Measurements from ENCODE around the gene IGF2R. TPM values are rescaled to one million over a fixed set of nuclear protein-coding genes. Genes with fewer than 3 reads are reported as not detected.

Gene IGF2R
- total and polyA plus RNA-seq, 2 of the 13 experiments (the other 11 are each of a cell fraction or from before 2014, with no cell fraction given) = 38.3 to 70.0 TPM

GRCh38 chr6:159969921-159970320 lies 1.0 kb downstream of the IGF2R start (continued):
- TF ChIP-seq, protein P1, sequence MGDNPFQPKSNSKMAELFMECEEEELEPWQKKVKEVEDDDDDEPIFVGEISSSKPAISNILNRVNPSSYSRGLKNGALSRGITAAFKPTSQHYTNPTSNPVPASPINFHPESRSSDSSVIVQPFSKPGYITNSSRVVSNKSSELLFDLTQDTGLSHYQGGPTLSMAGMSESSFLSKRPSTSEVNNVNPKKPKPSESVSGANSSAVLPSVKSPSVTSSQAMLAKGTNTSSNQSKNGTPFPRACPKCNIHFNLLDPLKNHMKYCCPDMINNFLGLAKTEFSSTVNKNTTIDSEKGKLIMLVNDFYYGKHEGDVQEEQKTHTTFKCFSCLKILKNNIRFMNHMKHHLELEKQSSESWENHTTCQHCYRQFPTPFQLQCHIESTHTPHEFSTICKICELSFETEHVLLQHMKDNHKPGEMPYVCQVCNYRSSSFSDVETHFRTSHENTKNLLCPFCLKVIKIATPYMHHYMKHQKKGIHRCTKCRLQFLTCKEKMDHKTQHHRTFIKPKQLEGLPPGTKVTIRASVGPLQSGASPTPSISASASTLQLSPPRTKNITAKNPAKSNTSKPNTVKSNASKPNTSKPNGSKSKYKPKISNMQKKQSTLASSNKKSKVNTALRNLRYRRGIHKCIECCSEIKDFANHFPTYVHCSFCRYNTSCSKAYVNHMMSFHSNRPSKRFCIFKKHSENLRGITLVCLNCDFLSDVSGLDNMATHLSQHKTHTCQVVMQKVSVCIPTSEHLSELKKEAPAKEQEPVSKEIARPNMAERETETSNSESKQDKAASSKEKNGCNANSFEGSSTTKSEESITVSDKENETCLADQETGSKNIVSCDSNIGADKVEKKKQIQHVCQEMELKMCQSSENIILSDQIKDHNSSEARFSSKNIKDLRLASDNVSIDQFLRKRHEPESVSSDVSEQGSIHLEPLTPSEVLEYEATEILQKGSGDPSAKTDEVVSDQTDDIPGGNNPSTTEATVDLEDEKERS (CRISPR knock-in tag; IDR thresholded peaks at IDR 0.05) = 0 out of 2 replicates have a peak, but pooled peaks have one; percentile 60
- TF ChIP-seq ZNF337 (CRISPR knock-in tag; IDR thresholded peaks at IDR 0.05; ENCODE audit: borderline replicate concordance, low read depth) (no peak), ZNF230 (CRISPR knock-in tag; IDR thresholded peaks at IDR 0.05) (peak; percentile 27; the same call in 1 of the 2 replicates), ZNF598 (CRISPR knock-in tag; IDR thresholded peaks at IDR 0.05; ENCODE audit: borderline replicate concordance) (no peak), MEF2D (CRISPR knock-in tag; IDR thresholded peaks at IDR 0.05) (no peak), JDP2 (CRISPR knock-in tag; IDR thresholded peaks at IDR 0.05; ENCODE audit: borderline replicate concordance) (no peak), NR2C2 (CRISPR knock-in tag; IDR thresholded peaks at IDR 0.05; ENCODE audit: borderline replicate concordance) (peak; percentile 42; the same call in 1 of the 2 replicates), ZNF652 (CRISPR knock-in tag; IDR thresholded peaks at IDR 0.05; ENCODE audit: borderline replicate concordance, low read depth) (0 out of 2 replicates have a peak, but pooled peaks have one; percentile 22), ZNF850 (CRISPR knock-in tag; conservative IDR thresholded peaks at IDR 0.05) (no peak), SAFB2 (CRISPR knock-in tag; IDR thresholded peaks at IDR 0.05; ENCODE audit: borderline replicate concordance, low read depth) (no peak), RFX3 (CRISPR knock-in tag; IDR thresholded peaks at IDR 0.05) (no peak), ZNF713 (CRISPR knock-in tag; IDR thresholded peaks at IDR 0.05) (no peak), ZSCAN12 (CRISPR knock-in tag; IDR thresholded peaks at IDR 0.05) (no peak), E2F1 (CRISPR knock-in tag; IDR thresholded peaks at IDR 0.05) (no peak), ZNF232 (CRISPR knock-in tag; IDR thresholded peaks at IDR 0.05; ENCODE audit: borderline replicate concordance) (no peak), PLSCR1 (CRISPR knock-in tag; IDR thresholded peaks at IDR 0.05; ENCODE audit: borderline replicate concordance) (no peak), KDM6A (CRISPR knock-in tag; IDR thresholded peaks at IDR 0.05; ENCODE audit: low read depth) (no peak), ZSCAN22 (CRISPR knock-in tag; IDR thresholded peaks at IDR 0.05) (no peak), RORA (CRISPR knock-in tag; IDR thresholded peaks at IDR 0.05) (no peak), HES4 (CRISPR knock-in tag; IDR thresholded peaks at IDR 0.05; ENCODE audit: borderline replicate concordance) (no peak), NAIF1 (CRISPR knock-in tag; IDR thresholded peaks at IDR 0.05; ENCODE audit: borderline replicate concordance) (no peak), IKZF5 (CRISPR knock-in tag; IDR thresholded peaks at IDR 0.05) (0 out of 2 replicates have a peak, but pooled peaks have one; percentile 29)
- TF ChIP-seq, protein P2, sequence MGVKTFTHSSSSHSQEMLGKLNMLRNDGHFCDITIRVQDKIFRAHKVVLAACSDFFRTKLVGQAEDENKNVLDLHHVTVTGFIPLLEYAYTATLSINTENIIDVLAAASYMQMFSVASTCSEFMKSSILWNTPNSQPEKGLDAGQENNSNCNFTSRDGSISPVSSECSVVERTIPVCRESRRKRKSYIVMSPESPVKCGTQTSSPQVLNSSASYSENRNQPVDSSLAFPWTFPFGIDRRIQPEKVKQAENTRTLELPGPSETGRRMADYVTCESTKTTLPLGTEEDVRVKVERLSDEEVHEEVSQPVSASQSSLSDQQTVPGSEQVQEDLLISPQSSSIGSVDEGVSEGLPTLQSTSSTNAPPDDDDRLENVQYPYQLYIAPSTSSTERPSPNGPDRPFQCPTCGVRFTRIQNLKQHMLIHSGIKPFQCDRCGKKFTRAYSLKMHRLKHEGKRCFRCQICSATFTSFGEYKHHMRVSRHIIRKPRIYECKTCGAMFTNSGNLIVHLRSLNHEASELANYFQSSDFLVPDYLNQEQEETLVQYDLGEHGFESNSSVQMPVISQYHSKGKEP (CRISPR knock-in tag; IDR thresholded peaks at IDR 0.05) = no peak

Measured in HepG2 (cell line).